ENCODE data around the gene DPP6. TPM values are rescaled to one million over a fixed set of nuclear protein-coding genes. Genes with fewer than 3 reads are reported as not detected.

Gene DPP6
- total and polyA plus RNA-seq, 9 of the 15 experiments (the other 6 are each of a cell fraction or from before 2014, with no cell fraction given), result not detected

DNA sequence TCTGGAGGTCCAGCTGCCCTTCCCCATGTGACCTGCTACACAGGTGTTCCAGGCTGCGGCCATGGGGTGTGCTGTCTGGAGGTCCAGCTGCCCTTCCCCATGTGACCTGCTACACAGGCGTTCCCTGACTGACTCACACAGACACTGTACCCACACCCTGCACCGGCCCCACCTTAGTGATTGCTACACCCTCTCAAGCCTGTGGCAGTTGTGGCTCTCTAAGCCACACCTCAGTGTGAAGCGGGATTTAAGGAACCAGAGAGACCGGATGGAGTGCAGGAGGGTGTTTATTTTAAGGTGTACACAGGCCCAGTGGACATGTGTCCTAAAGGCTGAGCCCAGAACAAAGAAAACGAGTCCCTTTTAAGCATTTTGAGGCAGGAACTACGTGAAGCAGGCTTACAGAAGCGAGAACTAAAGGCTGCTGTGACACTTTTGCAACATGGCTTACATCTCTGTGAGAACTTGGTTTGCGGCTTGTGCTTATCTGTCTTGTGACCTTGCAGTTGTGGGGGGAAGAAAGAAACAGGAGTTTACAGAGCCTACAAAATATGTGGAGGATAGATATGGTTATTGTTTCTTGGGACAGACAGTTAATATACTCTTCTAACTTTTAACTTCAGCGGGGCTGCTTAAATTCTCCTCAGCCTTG lies 624.4 kb downstream of the DPP6 start (continued):
- TF ChIP-seq HMGN3 (IDR thresholded peaks at IDR 0.05; ENCODE audit: borderline replicate concordance, extremely low read depth, insufficient read length, low read depth, low read length) (no peak), HDGF (IDR thresholded peaks at IDR 0.05) (0 out of 2 replicates have a peak, but pooled peaks have one; percentile 86), ZNF140 (CRISPR knock-in tag; IDR thresholded peaks at IDR 0.05) (no peak), PML (IDR thresholded peaks at IDR 0.05; ENCODE audit: low read length) (peak; percentile 90), ZNF184 (CRISPR knock-in tag; IDR thresholded peaks at IDR 0.05) (no peak), HNRNPLL (IDR thresholded peaks at IDR 0.05; ENCODE audit: low read depth, low read length, poor library complexity, severe bottlenecking) (no peak), SRSF7 (optimal IDR thresholded peaks at IDR 0.05; ENCODE audit: low read depth, low read length) (no peak), TBL1XR1 (IDR thresholded peaks at IDR 0.05; ENCODE audit: low read length in 2 of 2) (peak in 1 of 2 experiments; percentile 79; a peak in 2 of 4 replicates), ZNF282 (CRISPR knock-in tag; IDR thresholded peaks at IDR 0.05) (no peak), DMBX1 (CRISPR knock-in tag; IDR thresholded peaks at IDR 0.05; ENCODE audit: borderline replicate concordance) (peak; percentile 64; the same call in 1 of the 2 replicates), SIX5 (IDR thresholded peaks at IDR 0.05; ENCODE audit: borderline replicate concordance in 1 of 2, insufficient read depth in 1 of 2, low read depth in 1 of 2, low read length in 2 of 2) (no peak), HOXB6 (CRISPR knock-in tag; IDR thresholded peaks at IDR 0.05; ENCODE audit: borderline replicate concordance) (no peak; the same call in 1 of the 2 replicates), ZNF780A (CRISPR knock-in tag; IDR thresholded peaks at IDR 0.05) (no peak), NFE2 (IDR thresholded peaks at IDR 0.05; ENCODE audit: low read depth) (peak; percentile 64; the same call in 1 of the 2 replicates), GTF2A2 (tag; IDR thresholded peaks at IDR 0.05) (no peak), POU5F1 (IDR thresholded peaks at IDR 0.05; ENCODE audit: borderline replicate concordance, low read depth, low read length, partially characterized antibody) (no peak), NEUROD1 (IDR thresholded peaks at IDR 0.05; ENCODE audit: borderline replicate concordance, low read depth, low read length, partially characterized antibody) (peak; percentile 54), SIRT6 (IDR thresholded peaks at IDR 0.05; ENCODE audit: low read depth, low read length) (no peak), ZKSCAN8 (CRISPR knock-in tag; IDR thresholded peaks at IDR 0.05) (peak; percentile 51; the same call in 1 of the 2 replicates), NCOR1 (IDR thresholded peaks at IDR 0.05) (peak; percentile 93), NRF1 (conservative IDR thresholded peaks at IDR 0.05 in 1 of 2, IDR thresholded peaks at IDR 0.05 in 1 of 2) (peak; percentile 36 to 45), POLR2AphosphoS5 (IDR thresholded peaks at IDR 0.05; ENCODE audit: control insufficient read depth, insufficient read depth, low read depth, low read length) (peak; percentile 91), CEBPB (tag; IDR thresholded peaks at IDR 0.05) (peak; percentile 98)
- TF ChIP-seq, protein P1, sequence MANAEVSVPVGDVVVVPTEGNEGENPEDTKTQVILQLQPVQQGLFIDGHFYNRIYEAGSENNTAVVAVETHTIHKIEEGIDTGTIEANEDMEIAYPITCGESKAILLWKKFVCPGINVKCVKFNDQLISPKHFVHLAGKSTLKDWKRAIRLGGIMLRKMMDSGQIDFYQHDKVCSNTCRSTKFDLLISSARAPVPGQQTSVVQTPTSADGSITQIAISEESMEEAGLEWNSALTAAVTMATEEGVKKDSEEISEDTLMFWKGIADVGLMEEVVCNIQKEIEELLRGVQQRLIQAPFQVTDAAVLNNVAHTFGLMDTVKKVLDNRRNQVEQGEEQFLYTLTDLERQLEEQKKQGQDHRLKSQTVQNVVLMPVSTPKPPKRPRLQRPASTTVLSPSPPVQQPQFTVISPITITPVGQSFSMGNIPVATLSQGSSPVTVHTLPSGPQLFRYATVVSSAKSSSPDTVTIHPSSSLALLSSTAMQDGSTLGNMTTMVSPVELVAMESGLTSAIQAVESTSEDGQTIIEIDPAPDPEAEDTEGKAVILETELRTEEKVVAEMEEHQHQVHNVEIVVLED (CRISPR knock-in tag; IDR thresholded peaks at IDR 0.05), result peak; percentile 41
- TF ChIP-seq, protein P2, sequence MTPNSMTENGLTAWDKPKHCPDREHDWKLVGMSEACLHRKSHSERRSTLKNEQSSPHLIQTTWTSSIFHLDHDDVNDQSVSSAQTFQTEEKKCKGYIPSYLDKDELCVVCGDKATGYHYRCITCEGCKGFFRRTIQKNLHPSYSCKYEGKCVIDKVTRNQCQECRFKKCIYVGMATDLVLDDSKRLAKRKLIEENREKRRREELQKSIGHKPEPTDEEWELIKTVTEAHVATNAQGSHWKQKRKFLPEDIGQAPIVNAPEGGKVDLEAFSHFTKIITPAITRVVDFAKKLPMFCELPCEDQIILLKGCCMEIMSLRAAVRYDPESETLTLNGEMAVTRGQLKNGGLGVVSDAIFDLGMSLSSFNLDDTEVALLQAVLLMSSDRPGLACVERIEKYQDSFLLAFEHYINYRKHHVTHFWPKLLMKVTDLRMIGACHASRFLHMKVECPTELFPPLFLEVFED (CRISPR knock-in tag; conservative IDR thresholded peaks at IDR 0.05), result 0 out of 2 replicates have a peak, but pooled peaks have one; percentile 48
